H9 (cell line): ENCODE results near the gene ANK2. TPM values are rescaled to one million over a fixed set of nuclear protein-coding genes. Genes with fewer than 3 reads are reported as not detected.

Experiments
- DNase-seq: peaks from one replicate; pipeline ENCODE4 v3.0.0-alpha.2; 2017
- H2AFZ ChIP-seq: one replicate; pipeline ENCODE4 v1.6.1; 2013; ENCODE audit warnings: mild to moderate bottlenecking, low read length, control low read depth, moderate library complexity
- H2AK5ac ChIP-seq: 2 replicates; pipeline ENCODE4 v1.6.1; 2013; ENCODE audit warnings: low read length, control low read depth, mixed read lengths; ENCODE audit not compliant: insufficient read length
- H2BK120ac ChIP-seq: one replicate; pipeline ENCODE4 v1.6.1; 2013; ENCODE audit warnings: low read depth, mild to moderate bottlenecking, low read length, control low read depth, inconsistent platforms; ENCODE audit not compliant: poor library complexity, severe bottlenecking
- H2BK12ac ChIP-seq: 2 replicates; pipeline ENCODE4 v1.6.1; 2013; ENCODE audit warnings: low read length, control low read depth, mixed read lengths, low read depth; ENCODE audit not compliant: insufficient read length
- H2BK15ac ChIP-seq: 2 replicates; pipeline ENCODE4 v1.6.1; 2013; ENCODE audit warnings: low read depth, low read length, control low read depth
- H2BK20ac ChIP-seq: one replicate; pipeline ENCODE4 v1.6.1; 2013; ENCODE audit warnings: low read depth, mild to moderate bottlenecking, low read length, control low read depth, inconsistent platforms; ENCODE audit not compliant: poor library complexity, severe bottlenecking
- H2BK5ac ChIP-seq: 2 replicates; pipeline ENCODE4 v1.6.1; 2013; ENCODE audit warnings: low read length, control low read depth, mixed read lengths; ENCODE audit not compliant: insufficient read length
- H3K14ac ChIP-seq: 2 replicates; pipeline ENCODE4 v1.6.1; 2013; ENCODE audit warnings: low read length, control low read depth; ENCODE audit not compliant: insufficient read depth
- H3K18ac ChIP-seq: 2 replicates; pipeline ENCODE4 v1.6.1; 2013; ENCODE audit warnings: low read depth, mild to moderate bottlenecking, mixed read lengths, low read length, control low read depth; ENCODE audit not compliant: insufficient read length
- H3K23ac ChIP-seq: 2 replicates; pipeline ENCODE4 v1.6.1; 2013; ENCODE audit warnings: low read length, control low read depth, mixed read lengths, low read depth; ENCODE audit not compliant: insufficient read length
- H3K23me2 ChIP-seq: 2 replicates; pipeline ENCODE4 v1.6.1; 2013; ENCODE audit warnings: low read depth, mild to moderate bottlenecking, mixed read lengths, low read length, control low read depth; ENCODE audit not compliant: insufficient read length, poor library complexity, severe bottlenecking
- H3K27ac ChIP-seq: 2 replicates; pipeline ENCODE4 v1.5.1; 2013; ENCODE audit warnings: low read length, control low read depth, mixed read lengths, low read depth; ENCODE audit not compliant: insufficient read length
- H3K27me3 ChIP-seq: 2 replicates; pipeline ENCODE4 v1.6.1; 2013; ENCODE audit warnings: low read length, control low read depth, inconsistent platforms; ENCODE audit not compliant: insufficient read depth
- H3K4ac ChIP-seq: 2 replicates; pipeline ENCODE4 v1.6.1; 2013; ENCODE audit warnings: low read depth, mild to moderate bottlenecking, control low read depth, inconsistent platforms, low read length, moderate library complexity
- H3K4me1 ChIP-seq: 2 replicates; pipeline ENCODE4 v1.6.1; 2013; ENCODE audit warnings: low read length, control low read depth, inconsistent platforms; ENCODE audit not compliant: insufficient read depth
- H3K4me2 ChIP-seq: 2 replicates; pipeline ENCODE4 v1.6.1; 2013; ENCODE audit warnings: low read length, control low read depth, mixed read lengths; ENCODE audit not compliant: insufficient read length, insufficient read depth
- H3K56ac ChIP-seq: 2 replicates; pipeline ENCODE4 v1.6.1; 2013; ENCODE audit warnings: low read depth, mild to moderate bottlenecking, mixed read lengths, low read length, control low read depth; ENCODE audit not compliant: insufficient read length
- H3K79me1 ChIP-seq: 2 replicates; pipeline ENCODE4 v1.6.1; 2013; ENCODE audit warnings: low read depth, mild to moderate bottlenecking, moderate library complexity, low read length, control low read depth, inconsistent platforms; ENCODE audit not compliant: insufficient read depth, poor library complexity, severe bottlenecking
- H3K79me2 ChIP-seq: 2 replicates; pipeline ENCODE4 v1.6.1; 2013; ENCODE audit warnings: low read length, control low read depth, inconsistent platforms; ENCODE audit not compliant: insufficient read depth
- H3K9ac ChIP-seq: 2 replicates; pipeline ENCODE4 v1.6.1; 2013; ENCODE audit warnings: low read length, control low read depth, mixed read lengths; ENCODE audit not compliant: insufficient read length; ENCODE audit errors: extremely low read depth
- H3K9me3 ChIP-seq: one replicate; pipeline ENCODE4 v1.6.1; 2013; ENCODE audit warnings: low read depth, low read length, inconsistent platforms; ENCODE audit not compliant: control insufficient read depth
- H3T11ph ChIP-seq: one replicate; pipeline ENCODE4 v1.6.1; 2013; ENCODE audit warnings: mild to moderate bottlenecking, low read length, control low read depth, inconsistent platforms
- H4K20me1 ChIP-seq: one replicate; pipeline ENCODE4 v1.6.1; 2013; ENCODE audit not compliant: control insufficient read depth, insufficient read length, insufficient read depth
- H4K5ac ChIP-seq: 2 replicates; pipeline ENCODE4 v1.6.1; 2013; ENCODE audit warnings: low read depth, mild to moderate bottlenecking, mixed read lengths, low read length, control low read depth; ENCODE audit not compliant: insufficient read length
- H4K8ac ChIP-seq: replicated peaks from 2 replicates; pipeline ENCODE4 v1.6.1; 2013; ENCODE audit warnings: low read length, control low read depth, mixed read lengths, low read depth; ENCODE audit not compliant: insufficient read length
- H4K91ac ChIP-seq: 2 replicates; pipeline ENCODE4 v1.6.1; 2013; ENCODE audit warnings: low read depth, mild to moderate bottlenecking, moderate library complexity, mixed read lengths, low read length, control low read depth; ENCODE audit not compliant: insufficient read length
- H3K27ac Mint-ChIP-seq, 3 experiments: 2 replicates in 2 of 3; 3 replicates in 1 of 3; pipeline ENCODE4 v1.8.0; 2020 to 2021; ENCODE audit warnings: mixed read lengths in 3 of 3, mild to moderate bottlenecking in 1 of 3, moderate library complexity in 1 of 3
- H3K27me3 Mint-ChIP-seq: 2 replicates; pipeline ENCODE4 v1.8.0; 2021; ENCODE audit warnings: low read depth, mild to moderate bottlenecking, moderate library complexity, mixed read lengths
- H3K36me3 Mint-ChIP-seq, 3 experiments: 2 replicates in 2 of 3; 3 replicates in 1 of 3; pipeline ENCODE4 v1.8.0; 2020 to 2021; ENCODE audit warnings: low read depth in 3 of 3, mixed read lengths in 3 of 3; ENCODE audit not compliant: insufficient read depth in 1 of 3
- H3K4me1 Mint-ChIP-seq, 2 experiments: 2 replicates each; pipeline ENCODE4 v1.8.0; 2020; ENCODE audit warnings: mixed read lengths in 2 of 2
- H3K4me3 Mint-ChIP-seq, 2 experiments: 2 replicates in 1 of 2; 3 replicates in 1 of 2; pipeline ENCODE4 v1.8.0; 2020 to 2021; ENCODE audit warnings: mild to moderate bottlenecking in 2 of 2, mixed read lengths in 2 of 2, moderate library complexity in 1 of 2
- H3K9me3 Mint-ChIP-seq, 2 experiments: 2 replicates in 1 of 2; 3 replicates in 1 of 2; pipeline ENCODE4 v1.8.0; 2020; ENCODE audit warnings: mild to moderate bottlenecking in 2 of 2, mixed read lengths in 2 of 2, moderate library complexity in 1 of 2
- CTCF ChIP-seq: fragments of 200-600 bp; sonication (generic); conservative IDR thresholded peaks from 3 replicates; pipeline ENCODE4 v1.8.0; 2021; ENCODE audit warnings: antibody characterized with exemption, mild to moderate bottlenecking
- whole genome bisulfite sequencing: extraction: QIAGEN DNeasy Blood & Tissue Kit; methylation state at CpG from one replicate; pipeline ENCODE4 v1.1.7; 2013; ENCODE audit warnings: missing lambda C conversion rate, low lambda C conversion rate, mixed read lengths; ENCODE audit not compliant: insufficient read length; ENCODE audit errors: extremely low coverage; 5-methylcytosine and 5-hydroxymethylcytosine counted together
- total RNA-seq: library from RNA; stranded (reverse); gene quantifications from 2 replicates; pipeline ENCODE4 v1.2.1, GENCODE V29; 2021

ANK2 gene
- total RNA-seq, 1 experiment from 2014 or later: 36.8 TPM

- no peaks in the 10 kb centered on the region for H3K9me3 ChIP-seq
- no peak overlapping the region for H3K14ac ChIP-seq
- H2BK20ac ChIP-seq: no peak overlapping the region
- H2BK15ac ChIP-seq: no peak overlapping the region
- no peak overlapping the region for H4K91ac ChIP-seq
- H3K56ac ChIP-seq: no peak overlapping the region
- no peak overlapping the region for H3T11ph ChIP-seq
- no peak overlapping the region for H2BK5ac ChIP-seq
- Mint-ChIP-seq H3K4me1 (peaks cover 14 to 22% of the 10 kb centered on the region in 2 experiments), H3K36me3 (peaks cover 6 to 35% (median 8%) of the 10 kb centered on the region in 3 experiments), H3K27me3 (no peaks in the 10 kb centered on the region), H3K27ac (no peak overlapping the region), H3K9me3 (no peaks in the 10 kb centered on the region), H3K4me3 (no peak overlapping the region)
- H4K5ac ChIP-seq: no peak overlapping the region
- H3K27ac ChIP-seq: no peak overlapping the region
- no peak overlapping the region for H2BK120ac ChIP-seq
- peaks cover 3% of the 10 kb centered on the region; the same call in 1 of the 2 replicates for H3K4me1 ChIP-seq
- no peak overlapping the region for H2AFZ ChIP-seq
- no peak overlapping the region for H4K8ac ChIP-seq
- no peaks in the 10 kb centered on the region for H3K79me2 ChIP-seq
- no peaks in the 10 kb centered on the region for H3K27me3 ChIP-seq
- DNase-seq: no peak
- H3K9ac ChIP-seq: no peak overlapping the region
- no peak overlapping the region for H3K23ac ChIP-seq
- no peaks in the 10 kb centered on the region for H4K20me1 ChIP-seq
- WGBS: no CpG with 5 or more reads among the region's 12 CpGs
- TF ChIP-seq CTCF: no peak
- H2BK12ac ChIP-seq: no peak overlapping the region
- no peak overlapping the region for H2AK5ac ChIP-seq
- H3K4me2 ChIP-seq: no peak overlapping the region
- no peak overlapping the region for H3K4ac ChIP-seq
- H3K79me1 ChIP-seq: no peaks in the 10 kb centered on the region
- no peak overlapping the region for H3K18ac ChIP-seq
- no peaks in the 10 kb centered on the region for H3K23me2 ChIP-seq
Measured at GRCh38 chr4:113330200-113330599, 280.7 kb downstream of the ANK2 start.
